ENCODE results near the gene CPED1.
"Not testable (repeated sequence)": the region's sequence is repeated elsewhere in the genome, so short reads cannot be mapped to it uniquely, and the experiment has no call there.

Gene CPED1

DNA sequence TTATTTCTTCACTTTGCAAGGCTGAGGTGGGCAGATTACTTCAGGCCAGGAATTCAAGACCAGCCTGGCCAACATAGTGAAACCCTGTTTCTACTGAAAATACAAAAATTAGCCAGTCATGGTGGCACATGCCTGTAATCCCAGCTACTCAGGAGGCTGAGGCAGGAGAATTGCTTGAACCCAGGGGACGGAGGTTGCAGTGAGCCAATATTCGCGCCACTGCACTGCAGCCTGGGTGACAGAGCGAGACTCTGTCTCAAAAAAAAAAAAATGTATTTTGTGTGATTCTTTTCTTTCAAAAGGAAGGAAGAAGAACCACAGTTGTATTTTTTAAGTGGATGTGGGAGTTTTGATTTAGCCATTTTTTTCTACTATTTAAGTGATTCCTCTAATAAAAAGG lies 195.4 kb downstream of the CPED1 start:
- not testable (repeated sequence) for H2AFZ ChIP-seq (ENCODE audit: low read length, unreplicated experiment); H3K4me1 ChIP-seq (ENCODE audit: control insufficient read depth, insufficient read depth, low read length, unreplicated experiment); H3K27ac ChIP-seq (ENCODE audit: low read depth, low read length); H3K36me3 ChIP-seq (ENCODE audit: insufficient read depth, low read length); H3K27me3 ChIP-seq (ENCODE audit: insufficient read depth, low read length); H3K79me2 ChIP-seq (ENCODE audit: control insufficient read depth, insufficient read depth, low read length, unreplicated experiment); H3K4me3 ChIP-seq (ENCODE audit: low read depth, low read length)

DNA sequence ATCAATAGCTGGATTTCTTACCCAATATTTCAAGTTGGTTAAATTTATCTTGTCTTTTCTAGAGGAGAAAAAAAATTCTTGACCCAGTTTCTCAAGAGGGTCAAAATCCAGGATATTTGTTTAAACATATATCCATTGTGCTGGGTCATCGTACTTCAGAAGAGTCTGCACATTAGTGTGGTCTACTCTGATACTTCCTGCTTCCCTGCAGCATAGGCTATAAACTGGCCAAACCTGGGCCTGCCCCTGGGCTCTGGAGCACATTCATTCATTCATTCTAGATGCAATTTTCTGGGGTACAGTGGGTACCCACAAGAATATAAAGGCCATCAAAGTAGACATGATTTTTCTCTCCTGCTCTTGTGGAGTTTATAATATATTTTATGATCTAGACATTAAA lies 198.2 kb downstream of the CPED1 start:
- no peak overlapping the region for H3K27ac ChIP-seq (ENCODE audit: low read depth, low read length)
- H3K4me1 ChIP-seq (ENCODE audit: control insufficient read depth, insufficient read depth, low read length, unreplicated experiment): peaks cover 10% of the 10 kb centered on the region
- H3K27me3 ChIP-seq (ENCODE audit: insufficient read depth, low read length): no peaks in the 10 kb centered on the region
- no peak overlapping the region for H3K4me3 ChIP-seq (ENCODE audit: low read depth, low read length)
- H2AFZ ChIP-seq (ENCODE audit: low read length, unreplicated experiment): no peak overlapping the region
- H3K79me2 ChIP-seq (ENCODE audit: control insufficient read depth, insufficient read depth, low read length, unreplicated experiment): no peaks in the 10 kb centered on the region
- no peaks in the 10 kb centered on the region for H3K36me3 ChIP-seq (ENCODE audit: insufficient read depth, low read length)

DNA sequence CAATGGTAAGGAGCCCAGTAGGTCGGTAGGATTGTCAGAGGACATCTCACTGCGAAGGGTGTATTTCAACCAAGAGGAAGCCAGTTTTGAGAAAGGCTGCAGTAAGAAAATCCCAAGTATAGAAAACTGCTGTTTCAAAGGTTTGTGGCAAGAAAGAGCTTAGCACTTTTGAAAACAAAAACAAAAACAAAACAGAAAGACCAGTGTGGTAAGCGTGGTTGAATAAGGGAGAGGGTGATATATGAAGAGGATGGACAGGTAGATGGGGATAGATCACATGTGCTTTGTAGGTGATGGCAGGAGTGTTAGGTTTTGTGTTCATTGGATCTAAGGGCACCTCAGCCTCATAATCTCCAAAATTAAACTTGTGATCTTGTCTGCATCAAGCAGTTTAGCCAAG lies 198.7 kb downstream of the CPED1 start:
- Histone ChIP-seq H3K36me3 (ENCODE audit: insufficient read depth, low read length) (no peaks in the 10 kb centered on the region), H3K27me3 (ENCODE audit: insufficient read depth, low read length) (no peaks in the 10 kb centered on the region), H3K4me3 (ENCODE audit: low read depth, low read length) (no peak overlapping the region), H2AFZ (ENCODE audit: low read length, unreplicated experiment) (no peak overlapping the region), H3K4me1 (ENCODE audit: control insufficient read depth, insufficient read depth, low read length, unreplicated experiment) (peaks cover 9% of the 10 kb centered on the region), H3K27ac (ENCODE audit: low read depth, low read length) (no peak overlapping the region), H3K79me2 (ENCODE audit: control insufficient read depth, insufficient read depth, low read length, unreplicated experiment) (no peaks in the 10 kb centered on the region)

DNA sequence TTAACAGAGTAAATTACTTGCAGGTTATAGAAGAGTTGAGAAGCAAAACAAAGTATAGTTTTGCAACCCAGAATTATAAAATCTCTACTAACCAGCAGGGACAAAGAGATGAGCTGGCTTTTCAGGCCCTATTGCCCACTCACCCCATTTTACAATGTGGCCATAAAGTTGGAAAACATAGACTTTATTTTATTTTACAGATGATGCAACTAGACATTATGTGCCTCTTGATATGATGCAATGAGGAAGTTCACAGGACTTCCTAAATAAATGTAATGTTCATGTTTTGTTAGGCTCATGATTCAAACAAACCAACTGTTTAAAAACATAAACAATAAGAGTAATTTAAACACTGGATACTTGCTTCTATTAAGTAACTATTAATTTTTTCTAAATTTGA lies 199.2 kb downstream of the CPED1 start:
- Histone ChIP-seq H3K27ac (ENCODE audit: low read depth, low read length) (no peak overlapping the region), H3K4me1 (ENCODE audit: control insufficient read depth, insufficient read depth, low read length, unreplicated experiment) (peaks cover 4% of the 10 kb centered on the region), H3K4me3 (ENCODE audit: low read depth, low read length) (no peak overlapping the region)

DNA sequence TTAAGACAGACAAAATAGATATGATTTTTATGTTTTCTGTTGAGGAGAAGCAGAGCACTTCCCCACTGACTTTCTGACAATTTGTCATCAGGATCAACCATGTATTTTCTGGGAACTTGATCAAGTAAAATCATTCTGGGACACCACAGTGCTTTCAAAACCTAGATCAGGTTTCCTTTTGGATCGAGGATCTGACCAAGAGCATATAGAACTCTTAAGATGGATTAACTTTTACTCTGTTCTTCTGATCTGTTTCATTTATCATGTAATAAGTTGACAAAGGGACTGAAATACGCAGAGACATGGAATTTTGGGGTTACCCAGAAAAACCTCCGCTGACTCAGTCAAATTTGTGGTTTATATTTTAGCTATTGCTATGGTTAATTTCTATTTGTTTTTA lies 204.3 kb downstream of the CPED1 start:
- Histone ChIP-seq H3K4me1 (ENCODE audit: control insufficient read depth, insufficient read depth, low read length, unreplicated experiment) (no peaks in the 10 kb centered on the region), H3K27ac (ENCODE audit: low read depth, low read length) (no peak overlapping the region), H3K4me3 (ENCODE audit: low read depth, low read length) (no peak overlapping the region), H2AFZ (ENCODE audit: low read length, unreplicated experiment) (no peak overlapping the region), H3K36me3 (ENCODE audit: insufficient read depth, low read length) (no peaks in the 10 kb centered on the region), H3K27me3 (ENCODE audit: insufficient read depth, low read length) (no peaks in the 10 kb centered on the region), H3K79me2 (ENCODE audit: control insufficient read depth, insufficient read depth, low read length, unreplicated experiment) (no peaks in the 10 kb centered on the region)

More for the DNA sequence above, 199.2 kb downstream of the CPED1 start:
- Histone ChIP-seq H2AFZ (ENCODE audit: low read length, unreplicated experiment) (no peak overlapping the region), H3K79me2 (ENCODE audit: control insufficient read depth, insufficient read depth, low read length, unreplicated experiment) (no peaks in the 10 kb centered on the region), H3K36me3 (ENCODE audit: insufficient read depth, low read length) (no peaks in the 10 kb centered on the region), H3K27me3 (ENCODE audit: insufficient read depth, low read length) (no peaks in the 10 kb centered on the region)

DNA sequence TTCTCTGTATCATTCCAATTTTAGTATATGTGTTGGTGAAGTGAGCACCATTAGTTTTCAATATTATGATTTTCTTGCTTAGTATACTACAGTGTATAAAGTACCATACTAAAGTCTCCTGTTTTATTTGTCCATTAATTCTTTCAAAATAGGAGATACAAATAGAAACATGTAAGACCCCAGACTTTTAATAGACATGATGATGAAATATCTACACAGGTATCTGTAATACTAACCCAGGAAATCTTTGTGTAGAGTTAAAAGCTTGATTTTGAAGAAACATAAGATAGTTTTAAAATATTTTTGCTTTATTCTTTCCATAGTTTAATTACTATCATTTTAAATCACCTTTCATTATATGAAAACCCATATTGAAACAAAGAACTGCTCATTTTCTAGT lies 206.5 kb downstream of the CPED1 start:
- Histone ChIP-seq H3K4me3 (ENCODE audit: low read depth, low read length) (no peak overlapping the region), H3K27ac (ENCODE audit: low read depth, low read length) (no peak overlapping the region), H3K79me2 (ENCODE audit: control insufficient read depth, insufficient read depth, low read length, unreplicated experiment) (no peaks in the 10 kb centered on the region), H3K36me3 (ENCODE audit: insufficient read depth, low read length) (peaks cover 4% of the 10 kb centered on the region; the same call in 1 of the 2 replicates), H3K27me3 (ENCODE audit: insufficient read depth, low read length) (no peaks in the 10 kb centered on the region), H3K4me1 (ENCODE audit: control insufficient read depth, insufficient read depth, low read length, unreplicated experiment) (no peaks in the 10 kb centered on the region), H2AFZ (ENCODE audit: low read length, unreplicated experiment) (no peak overlapping the region)

DNA sequence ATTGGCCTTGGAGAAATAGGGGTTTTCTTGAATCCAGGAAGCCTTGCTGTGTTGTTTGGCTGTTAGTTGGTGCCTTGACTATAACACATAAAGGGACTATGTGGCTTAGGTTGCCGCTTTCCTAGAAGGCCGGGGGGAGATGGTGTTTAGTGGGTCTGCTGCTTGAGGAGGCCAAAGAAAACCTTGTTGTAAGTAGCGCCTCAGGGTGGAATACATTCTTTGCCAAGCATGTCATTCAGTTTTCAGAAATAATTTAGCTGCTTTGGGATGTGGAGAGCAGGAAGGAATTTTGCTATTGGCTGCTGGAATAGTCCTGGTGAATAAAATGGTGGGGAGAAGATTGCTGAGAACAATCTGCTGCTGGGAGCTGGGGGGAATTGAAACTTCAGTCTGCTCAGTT lies 207.4 kb downstream of the CPED1 start:
- H3K4me1 ChIP-seq (ENCODE audit: control insufficient read depth, insufficient read depth, low read length, unreplicated experiment): no peaks in the 10 kb centered on the region
- no peaks in the 10 kb centered on the region for H3K27me3 ChIP-seq (ENCODE audit: insufficient read depth, low read length)
- H2AFZ ChIP-seq (ENCODE audit: low read length, unreplicated experiment): no peak overlapping the region
- H3K4me3 ChIP-seq (ENCODE audit: low read depth, low read length): no peak overlapping the region
- H3K36me3 ChIP-seq (ENCODE audit: insufficient read depth, low read length): peaks cover 4% of the 10 kb centered on the region; the same call in 1 of the 2 replicates
- H3K27ac ChIP-seq (ENCODE audit: low read depth, low read length): no peak overlapping the region
- H3K79me2 ChIP-seq (ENCODE audit: control insufficient read depth, insufficient read depth, low read length, unreplicated experiment): no peaks in the 10 kb centered on the region

DNA sequence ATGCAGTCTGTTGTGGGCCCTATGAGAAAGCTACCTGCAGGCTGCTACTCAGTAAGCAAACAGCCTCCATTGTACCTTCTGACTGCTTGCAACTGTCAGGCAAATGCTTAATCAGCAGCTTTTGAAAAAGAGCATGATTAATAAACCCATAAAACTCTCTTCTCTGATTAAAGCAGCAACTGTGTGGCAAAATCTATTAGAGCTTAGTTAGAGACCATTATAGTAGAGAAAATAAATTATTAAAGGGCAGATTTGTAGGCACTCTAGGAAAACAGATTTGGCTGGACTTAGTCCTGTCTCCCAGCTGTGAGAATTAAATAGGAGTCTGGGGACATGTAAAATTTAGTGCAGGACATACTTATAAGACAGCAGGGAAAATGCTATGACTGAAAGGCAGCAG lies 207.8 kb downstream of the CPED1 start:
- peaks cover 4% of the 10 kb centered on the region; the same call in 1 of the 2 replicates for H3K36me3 ChIP-seq (ENCODE audit: insufficient read depth, low read length)
- no peak overlapping the region for H3K27ac ChIP-seq (ENCODE audit: low read depth, low read length)
- no peaks in the 10 kb centered on the region for H3K79me2 ChIP-seq (ENCODE audit: control insufficient read depth, insufficient read depth, low read length, unreplicated experiment)
- H3K4me1 ChIP-seq (ENCODE audit: control insufficient read depth, insufficient read depth, low read length, unreplicated experiment): no peaks in the 10 kb centered on the region
- no peak overlapping the region for H2AFZ ChIP-seq (ENCODE audit: low read length, unreplicated experiment)
- no peaks in the 10 kb centered on the region for H3K27me3 ChIP-seq (ENCODE audit: insufficient read depth, low read length)
- H3K4me3 ChIP-seq (ENCODE audit: low read depth, low read length): no peak overlapping the region

DNA sequence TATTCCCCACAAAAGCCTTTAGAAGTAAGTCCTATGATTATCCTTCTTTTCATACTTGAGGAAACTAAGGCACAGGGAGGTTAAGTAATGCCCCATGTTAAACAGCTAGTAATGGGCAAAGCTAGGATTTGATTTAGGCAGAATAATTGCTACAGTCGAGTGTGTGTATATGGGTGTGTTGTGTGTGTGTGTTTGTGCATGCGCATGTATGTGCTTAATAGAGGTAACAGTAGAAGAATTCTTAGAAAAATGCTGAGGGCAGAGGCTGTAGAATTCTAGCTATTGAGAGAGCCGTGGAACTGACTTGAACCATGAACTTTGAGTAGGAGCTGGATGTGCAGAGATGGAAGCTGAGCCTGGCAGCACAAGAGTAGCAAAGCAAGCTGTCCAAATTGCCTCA lies 208.9 kb downstream of the CPED1 start:
- no peaks in the 10 kb centered on the region for H3K4me1 ChIP-seq (ENCODE audit: control insufficient read depth, insufficient read depth, low read length, unreplicated experiment)
- no peaks in the 10 kb centered on the region for H3K27me3 ChIP-seq (ENCODE audit: insufficient read depth, low read length)
- H3K27ac ChIP-seq (ENCODE audit: low read depth, low read length): no peak overlapping the region

DNA sequence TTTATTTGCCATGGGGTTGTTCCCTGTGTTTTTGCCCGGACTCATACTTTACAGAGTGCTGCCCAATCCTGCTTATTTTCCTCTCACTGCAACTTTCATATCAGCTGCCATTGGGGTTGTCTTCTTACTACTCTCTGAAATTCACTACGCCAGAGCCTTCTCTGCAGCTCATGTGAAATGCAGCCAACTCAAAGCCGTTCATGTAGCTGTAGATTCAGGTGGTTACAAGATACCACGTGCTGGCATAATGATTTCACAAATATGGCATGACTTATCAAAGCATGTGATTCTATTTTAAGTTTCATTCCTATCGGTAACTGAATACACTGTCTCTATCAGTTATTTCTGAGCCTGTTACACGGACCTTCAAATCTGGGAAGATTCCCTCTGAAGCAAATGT lies 210.0 kb downstream of the CPED1 start:
- Histone ChIP-seq H3K4me1 (ENCODE audit: control insufficient read depth, insufficient read depth, low read length, unreplicated experiment) (no peaks in the 10 kb centered on the region), H3K4me3 (ENCODE audit: low read depth, low read length) (no peak overlapping the region), H3K79me2 (ENCODE audit: control insufficient read depth, insufficient read depth, low read length, unreplicated experiment) (no peaks in the 10 kb centered on the region), H2AFZ (ENCODE audit: low read length, unreplicated experiment) (no peak overlapping the region), H3K36me3 (ENCODE audit: insufficient read depth, low read length) (peaks cover 4% of the 10 kb centered on the region; the same call in 1 of the 2 replicates), H3K27me3 (ENCODE audit: insufficient read depth, low read length) (no peaks in the 10 kb centered on the region), H3K27ac (ENCODE audit: low read depth, low read length) (no peak overlapping the region)

More for the DNA sequence above, 208.9 kb downstream of the CPED1 start:
- peaks cover 4% of the 10 kb centered on the region; the same call in 1 of the 2 replicates for H3K36me3 ChIP-seq (ENCODE audit: insufficient read depth, low read length)
- no peaks in the 10 kb centered on the region for H3K79me2 ChIP-seq (ENCODE audit: control insufficient read depth, insufficient read depth, low read length, unreplicated experiment)
- H3K4me3 ChIP-seq (ENCODE audit: low read depth, low read length): no peak overlapping the region
- no peak overlapping the region for H2AFZ ChIP-seq (ENCODE audit: low read length, unreplicated experiment)

DNA sequence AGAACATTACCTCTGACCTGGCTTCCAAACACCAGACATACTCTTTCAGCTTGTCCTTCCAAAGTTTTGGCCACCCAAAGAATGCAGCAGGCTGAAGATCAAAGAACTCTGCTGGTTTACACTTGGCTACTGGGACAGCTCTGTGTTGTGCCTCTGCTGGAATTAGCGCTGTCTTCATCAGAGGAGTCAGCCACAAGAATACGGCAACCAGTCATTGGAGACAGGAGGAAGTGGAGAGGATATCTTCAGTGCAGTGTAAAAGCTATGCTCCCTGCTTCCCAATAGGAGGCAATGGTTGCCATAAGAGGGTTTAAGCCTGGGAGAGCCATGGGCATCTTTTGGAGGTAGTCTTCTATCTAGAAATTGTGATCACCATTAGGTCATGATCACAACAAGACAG lies 213.6 kb downstream of the CPED1 start:
- no peak overlapping the region for H2AFZ ChIP-seq (ENCODE audit: low read length, unreplicated experiment)
- H3K4me3 ChIP-seq (ENCODE audit: low read depth, low read length): no peak overlapping the region
- H3K79me2 ChIP-seq (ENCODE audit: control insufficient read depth, insufficient read depth, low read length, unreplicated experiment): no peaks in the 10 kb centered on the region
- H3K36me3 ChIP-seq (ENCODE audit: insufficient read depth, low read length): peaks cover 4% of the 10 kb centered on the region; the same call in 1 of the 2 replicates
- no peaks in the 10 kb centered on the region for H3K27me3 ChIP-seq (ENCODE audit: insufficient read depth, low read length)
- no peak overlapping the region for H3K27ac ChIP-seq (ENCODE audit: low read depth, low read length)
- H3K4me1 ChIP-seq (ENCODE audit: control insufficient read depth, insufficient read depth, low read length, unreplicated experiment): no peaks in the 10 kb centered on the region

All from ACC112 (cell line).